IMR-90 (cell line): Measurements from ENCODE around the gene ZC3H4. TPM values are rescaled to one million over a fixed set of nuclear protein-coding genes. Genes with fewer than 3 reads are reported as not detected.

Experiments used
- ATAC-seq: fragments of 200-7000 bp; cut with Tn5 transposase; 2 replicates; pipeline ENCODE4 v1.9.1; 2020; ENCODE audit warnings: low read depth, mild to moderate bottlenecking, moderate library complexity
- BruUV-seq: library from RNA; stranded (reverse); fragments of 400-500 nt; replicated peaks from 2 replicates; lab custom pipeline; 2021; lab: Mats Ljungman, UMichigan
- CTCF ChIA-PET: fragments of 300-600 bp; formaldehyde crosslinking; extraction: SDS; loops from one replicate; lab custom pipeline; 2021; ENCODE audit warnings: antibody characterized with exemption; lab: Yijun Ruan, JAX
- POLR2A ChIA-PET: fragments of 300-600 bp; sonication (Branson Sonifier 250); formaldehyde crosslinking; loops from one replicate; lab custom pipeline; 2022; ENCODE audit warnings: antibody characterized with exemption; ENCODE audit not compliant: unreplicated experiment; lab: Charles Lee
- DNase-seq: peaks from one replicate; pipeline ENCODE4 v3.0.0; 2013
- H2AFZ ChIP-seq: replicated peaks from 2 replicates; pipeline ENCODE3; 2013; ENCODE audit warnings: low read length, mild to moderate bottlenecking; ENCODE audit not compliant: poor library complexity
- H2AK5ac ChIP-seq: 2 replicates; pipeline ENCODE4 v1.6.1; 2013; ENCODE audit warnings: low read depth, low read length, inconsistent platforms
- H2AK9ac ChIP-seq: replicated peaks from 2 replicates; pipeline ENCODE3; 2013; ENCODE audit warnings: mild to moderate bottlenecking, low read depth, low read length, moderate library complexity; ENCODE audit not compliant: poor library complexity
- H2BK120ac ChIP-seq: 2 replicates; pipeline ENCODE4 v1.6.1; 2013; ENCODE audit warnings: low read depth, low read length, inconsistent platforms
- H2BK15ac ChIP-seq: 3 replicates; pipeline ENCODE4 v1.6.1; 2013; ENCODE audit warnings: low read depth, low read length, inconsistent platforms
- H2BK20ac ChIP-seq: 2 replicates; pipeline ENCODE4 v1.6.1; 2013; ENCODE audit warnings: low read depth, mild to moderate bottlenecking, inconsistent platforms, low read length, moderate library complexity
- H2BK5ac ChIP-seq: 2 replicates; pipeline ENCODE4 v1.6.1; 2013; ENCODE audit warnings: mild to moderate bottlenecking, low read depth, low read length, inconsistent platforms; ENCODE audit not compliant: poor library complexity, severe bottlenecking
- H3K14ac ChIP-seq: replicated peaks from 2 replicates; pipeline ENCODE4 v1.6.1; 2013; ENCODE audit warnings: low read depth, low read length, inconsistent platforms
- H3K18ac ChIP-seq: 2 replicates; pipeline ENCODE4 v1.6.1; 2013; ENCODE audit warnings: low read depth, low read length, control low read depth
- H3K23ac ChIP-seq: 2 replicates; pipeline ENCODE4 v1.6.1; 2013; ENCODE audit warnings: low read depth, low read length, inconsistent platforms
- H3K27ac ChIP-seq: 2 replicates; pipeline ENCODE4 v1.5.1; 2013; ENCODE audit warnings: mild to moderate bottlenecking, control low read depth, low read length; ENCODE audit not compliant: insufficient read depth
- H3K27me3 ChIP-seq: 2 replicates; pipeline ENCODE4 v1.6.1; 2013; ENCODE audit warnings: low read length; ENCODE audit not compliant: control insufficient read depth, insufficient read depth
- H3K36me3 ChIP-seq: 2 replicates; pipeline ENCODE4 v1.6.1; 2013; ENCODE audit warnings: low read length, mixed read lengths; ENCODE audit not compliant: control insufficient read depth, insufficient read depth
- H3K4ac ChIP-seq: 2 replicates; pipeline ENCODE4 v1.6.1; 2013; ENCODE audit warnings: low read depth, low read length, inconsistent platforms
- H3K4me1 ChIP-seq: 2 replicates; pipeline ENCODE4 v1.6.1; 2013; ENCODE audit warnings: low read length, mixed read lengths; ENCODE audit not compliant: control insufficient read depth, insufficient read depth
- H3K4me2 ChIP-seq: 2 replicates; pipeline ENCODE4 v1.6.1; 2013; ENCODE audit warnings: low read depth, mild to moderate bottlenecking, control low read depth, low read length, moderate library complexity
- H3K4me3 ChIP-seq: 2 replicates; pipeline ENCODE4 v1.5.1; 2013; ENCODE audit warnings: low read depth, mild to moderate bottlenecking, control low read depth, low read length, moderate library complexity; ENCODE audit not compliant: insufficient read depth
- H3K56ac ChIP-seq: 2 replicates; pipeline ENCODE4 v1.6.1; 2013; ENCODE audit warnings: low read length, inconsistent platforms; ENCODE audit not compliant: insufficient read depth; ENCODE audit errors: extremely low read depth
- H3K79me1 ChIP-seq, 2 experiments: 2 replicates each; pipeline ENCODE4 v1.6.1; 2013; ENCODE audit warnings: low read length in 2 of 2, inconsistent platforms in 1 of 2, low read depth in 1 of 2
- H3K9ac ChIP-seq: 2 replicates; pipeline ENCODE4 v1.6.1; 2013; ENCODE audit warnings: low read depth, low read length, control low read depth
- H3K9me1 ChIP-seq: 2 replicates; pipeline ENCODE4 v1.6.1; 2013; ENCODE audit warnings: low read length, inconsistent platforms; ENCODE audit not compliant: insufficient read depth
- H3K9me3 ChIP-seq: 2 replicates; pipeline ENCODE4 v1.6.1; 2013; ENCODE audit warnings: low read length; ENCODE audit not compliant: control insufficient read depth, insufficient read depth
- H4K20me1 ChIP-seq: 2 replicates; pipeline ENCODE4 v1.6.1; 2013; ENCODE audit warnings: low read length, inconsistent platforms; ENCODE audit not compliant: insufficient read depth
- H4K5ac ChIP-seq: 2 replicates; pipeline ENCODE4 v1.6.1; 2013; ENCODE audit warnings: mild to moderate bottlenecking, low read depth, low read length, control low read depth
- H4K8ac ChIP-seq, 2 experiments: 2 replicates each; pipeline ENCODE4 v1.6.1; 2013; ENCODE audit warnings: low read depth in 2 of 2, low read length in 2 of 2, control low read depth in 1 of 2, inconsistent platforms in 1 of 2
- H4K91ac ChIP-seq: 2 replicates; pipeline ENCODE4 v1.6.1; 2013; ENCODE audit warnings: low read depth, low read length, inconsistent platforms; ENCODE audit not compliant: insufficient read depth
- CEBPB ChIP-seq: IDR thresholded peaks from 2 replicates; pipeline ENCODE4 v1.6.1; 2012; ENCODE audit warnings: low read depth, low read length, improper control_type of control experiment
- FOS ChIP-seq: fragments of 150-350 bp; IDR thresholded peaks from 2 replicates; pipeline ENCODE4 v1.6.1; 2016; ENCODE audit warnings: low read depth, low read length
- MAFK ChIP-seq: IDR thresholded peaks from 2 replicates; pipeline ENCODE4 v1.6.1; 2012; ENCODE audit warnings: low read depth, low read length, improper control_type of control experiment
- MAZ ChIP-seq: IDR thresholded peaks from 2 replicates; pipeline ENCODE4 v1.6.1; 2012; ENCODE audit warnings: low read depth, mild to moderate bottlenecking, low read length, improper control_type of control experiment, moderate library complexity, borderline replicate concordance
- MXI1 ChIP-seq: IDR thresholded peaks from 2 replicates; pipeline ENCODE4 v1.6.1; 2012; ENCODE audit warnings: low read depth, mild to moderate bottlenecking, low read length, moderate library complexity, borderline replicate concordance
- NFE2L2 ChIP-seq: fragments of 150-350 bp; IDR thresholded peaks from 2 replicates; pipeline ENCODE4 v1.6.1; 2016; ENCODE audit warnings: low read depth, mild to moderate bottlenecking, low read length
- POLR2A ChIP-seq: IDR thresholded peaks from 2 replicates; pipeline ENCODE4 v1.6.1; 2012; ENCODE audit warnings: mild to moderate bottlenecking, low read depth, low read length
- SMC3 ChIP-seq: fragments of 150-350 bp; IDR thresholded peaks from 2 replicates; pipeline ENCODE4 v1.6.1; 2016; ENCODE audit warnings: low read depth, mild to moderate bottlenecking, antibody characterized with exemption, low read length, moderate library complexity
- WGBS, 2 experiments: methylation state at CpG; one replicate each; pipeline versions ENCODE4 v1.1.5 to v1.1.7; 2013; ENCODE audit warnings: missing lambda C conversion rate in 2 of 2; ENCODE audit not compliant: insufficient read length in 1 of 2; ENCODE audit errors: extremely low coverage in 2 of 2; 5-methylcytosine and 5-hydroxymethylcytosine counted together
- dilution Hi-C: fragments of 300-500 bp; cut with HindIII; formaldehyde crosslinking; loops from one replicate; pipeline ENCODE4 v1.14.3; 2018; ENCODE audit warnings: low sequenced_read_pairs; ENCODE audit not compliant: unreplicated experiment
- in situ Hi-C: fragments of 300-500 bp; cut with MboI; formaldehyde crosslinking; loops from 3 replicates; pipeline ENCODE4 v1.14.3; 2019; ENCODE audit warnings: low sequenced_read_pairs, inconsistent platforms, mixed read lengths
- intact Hi-C: fragments of 100-400 bp; cut with micrococcal nuclease; formaldehyde crosslinking; loops from 2 replicates; pipeline ENCODE4 v1.10.0; 2022
- polyA plus RNA-seq, 3 experiments: library from polyadenylated mRNA; depleted of rRNA; stranded (reverse); fragments of >200 nt; gene quantifications; 2 replicates each; pipeline ENCODE4 v1.2.3, GENCODE V29; 2012; ENCODE audit warnings: low replicate concordance in 1 of 3
- total RNA-seq: library from RNA; depleted of rRNA; stranded (reverse); fragments of >200 nt; gene quantifications from 2 replicates; pipeline ENCODE4 v1.2.3, GENCODE V29; 2012
- TF ChIP-seq, protein P1 (sequence below): fragments of 150-350 bp; IDR thresholded peaks from 2 replicates; pipeline ENCODE4 v1.6.1; 2017; ENCODE audit warnings: mild to moderate bottlenecking, antibody characterized with exemption, low read length, low read depth
- TF ChIP-seq, protein P2 (sequence below): fragments of 150-350 bp; IDR thresholded peaks from 2 replicates; pipeline ENCODE4 v1.6.1; 2016; ENCODE audit warnings: low read depth, mild to moderate bottlenecking, low read length, moderate library complexity, borderline replicate concordance

ZC3H4 gene
- total and polyA plus RNA-seq, 2 of the 4 experiments (the other 2 are of a cell fraction): 3.9 to 8.9 TPM

DNA sequence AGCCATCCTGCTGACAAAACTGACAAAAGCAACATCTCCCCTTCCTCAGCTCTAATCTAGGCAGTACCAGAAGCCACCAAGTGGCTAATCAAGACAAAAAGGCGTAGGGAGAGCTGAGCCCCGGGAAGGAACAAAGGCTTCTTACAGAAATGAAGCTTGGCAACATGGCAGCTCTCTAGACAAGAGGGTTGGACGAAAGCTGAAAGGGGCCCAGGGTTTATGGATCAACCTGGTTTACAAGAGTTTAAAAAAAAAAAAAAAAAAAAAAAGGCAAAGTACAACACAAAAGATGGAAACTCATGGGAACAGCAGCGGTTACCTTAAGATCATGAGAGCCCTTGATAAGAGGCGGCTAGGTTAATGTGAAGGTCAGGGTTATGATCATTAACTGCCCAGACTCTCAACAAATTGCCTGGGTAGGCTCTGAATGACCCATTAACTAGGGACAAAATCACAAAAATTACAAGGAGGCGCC lies 14.0 kb downstream of the ZC3H4 start:
- H3K9me1 ChIP-seq: peaks cover 30% of the 10 kb centered on the region
- H3K27me3 ChIP-seq: no peaks in the 10 kb centered on the region
- peaks cover 80% of the 10 kb centered on the region for H4K20me1 ChIP-seq
- H2AK5ac ChIP-seq: no peak overlapping the region
- no peak for DNase-seq
- TF ChIP-seq, protein P1, sequence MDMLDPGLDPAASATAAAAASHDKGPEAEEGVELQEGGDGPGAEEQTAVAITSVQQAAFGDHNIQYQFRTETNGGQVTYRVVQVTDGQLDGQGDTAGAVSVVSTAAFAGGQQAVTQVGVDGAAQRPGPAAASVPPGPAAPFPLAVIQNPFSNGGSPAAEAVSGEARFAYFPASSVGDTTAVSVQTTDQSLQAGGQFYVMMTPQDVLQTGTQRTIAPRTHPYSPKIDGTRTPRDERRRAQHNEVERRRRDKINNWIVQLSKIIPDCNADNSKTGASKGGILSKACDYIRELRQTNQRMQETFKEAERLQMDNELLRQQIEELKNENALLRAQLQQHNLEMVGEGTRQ: no peak
- TF ChIP-seq SMC3 (no peak), NFE2L2 (no peak), POLR2A (no peak), MAFK (no peak), CEBPB (no peak), MXI1 (no peak), MAZ (no peak), FOS (no peak)
- TF ChIP-seq, protein P2, sequence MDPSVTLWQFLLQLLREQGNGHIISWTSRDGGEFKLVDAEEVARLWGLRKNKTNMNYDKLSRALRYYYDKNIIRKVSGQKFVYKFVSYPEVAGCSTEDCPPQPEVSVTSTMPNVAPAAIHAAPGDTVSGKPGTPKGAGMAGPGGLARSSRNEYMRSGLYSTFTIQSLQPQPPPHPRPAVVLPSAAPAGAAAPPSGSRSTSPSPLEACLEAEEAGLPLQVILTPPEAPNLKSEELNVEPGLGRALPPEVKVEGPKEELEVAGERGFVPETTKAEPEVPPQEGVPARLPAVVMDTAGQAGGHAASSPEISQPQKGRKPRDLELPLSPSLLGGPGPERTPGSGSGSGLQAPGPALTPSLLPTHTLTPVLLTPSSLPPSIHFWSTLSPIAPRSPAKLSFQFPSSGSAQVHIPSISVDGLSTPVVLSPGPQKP: no peak
- H2AK9ac ChIP-seq: no peak overlapping the region
- no peak overlapping the region for H2BK20ac ChIP-seq
- no peak overlapping the region for H3K4ac ChIP-seq
- H3K4me2 ChIP-seq: no peak overlapping the region
- no peak overlapping the region for H3K56ac ChIP-seq
- ATAC-seq: no peak
- no peak overlapping the region for H2AFZ ChIP-seq
- BruUV-seq: no TSS peak
- H3K4me3 ChIP-seq: no peak overlapping the region
- intact Hi-C loops (no loop called here), in situ Hi-C loops (no loop called here), dilution Hi-C loops (no loop called here)
- no peak overlapping the region for H2BK120ac ChIP-seq
- no peak overlapping the region for H2BK5ac ChIP-seq
- H4K5ac ChIP-seq: no peak overlapping the region
- H3K14ac ChIP-seq: no peak overlapping the region
- H3K27ac ChIP-seq: no peak overlapping the region
- H3K9me3 ChIP-seq: no peaks in the 10 kb centered on the region
- no peak overlapping the region for H4K8ac ChIP-seq
- no CpG with 5 or more reads among the region's 6 CpGs for WGBS, 2 experiments
- peaks cover 37 to 86% of the 10 kb centered on the region in 2 experiments for H3K79me1 ChIP-seq
- ChIA-PET CTCF (interaction anchor here (0.6 kb wide), 1 partner anchor 33 kb away, joined by 3 read pairs; no protein-coding TSS in a partner anchor), POLR2A (interaction anchor here (0.6 kb wide), 1 partner anchor 50 kb away, joined by 8 read pairs; no protein-coding TSS in a partner anchor)
- no peak overlapping the region for H3K9ac ChIP-seq
- H2BK15ac ChIP-seq: no peak overlapping the region
- peaks cover 7% of the 10 kb centered on the region for H3K4me1 ChIP-seq
- H3K36me3 ChIP-seq: peaks cover 4% of the 10 kb centered on the region; the same call in 1 of the 2 replicates
- H4K91ac ChIP-seq: no peak overlapping the region
- H3K18ac ChIP-seq: no peak overlapping the region
- no peak overlapping the region for H3K23ac ChIP-seq
